Transverse colon (tissue), 4 donors: ENCODE measurements around the gene JSRP1. TPM values are rescaled to one million over a fixed set of nuclear protein-coding genes. Genes with fewer than 3 reads are reported as not detected.

Source experiments
- DNase-seq: peaks from one replicate; pipeline ENCODE4 v3.0.0-alpha.2; 2019
- H3K27ac ChIP-seq, 4 donors: fragments of 200-600 bp; sonication (generic); 2 replicates each; pipeline ENCODE4 v1.5.1; 2016 to 2018; ENCODE audit warnings: inconsistent platforms in 4 of 4
- H3K27me3 ChIP-seq: fragments of 200-600 bp; sonication (generic); 2 replicates; pipeline ENCODE4 v1.5.1; 2017; ENCODE audit warnings: inconsistent platforms
- H3K36me3 ChIP-seq, 4 donors: fragments of 200-600 bp; sonication (generic); 2 replicates each; pipeline ENCODE4 v1.5.1; 2017 to 2019; ENCODE audit warnings: inconsistent platforms in 4 of 4
- H3K4me1 ChIP-seq, 4 donors: fragments of 200-600 bp; sonication (generic); 2 replicates each; pipeline ENCODE4 v1.5.1; 2017 to 2020; ENCODE audit warnings: inconsistent platforms in 4 of 4
- H3K4me3 ChIP-seq, 4 donors: fragments of 200-600 bp; sonication (generic); 1 replicate in 1 of 4; 2 replicates in 3 of 4; pipeline versions ENCODE4 v1.5.1 to v1.6.1; 2017 to 2019; ENCODE audit warnings: inconsistent platforms in 4 of 4
- H3K9me3 ChIP-seq, 2 donors: fragments of 200-600 bp; sonication (generic); 2 replicates each; pipeline ENCODE4 v1.5.1; 2017 to 2019; ENCODE audit warnings: inconsistent platforms in 2 of 2
- EP300 ChIP-seq: sonication (generic); formaldehyde crosslinking; IDR thresholded peaks from one replicate; pipeline ENCODE4 v1.6.1; 2017; ENCODE audit warnings: antibody characterized with exemption, low read depth
- POLR2A ChIP-seq: fragments of 450-650 bp; IDR thresholded peaks from one replicate; pipeline ENCODE4 v1.6.1; 2016; ENCODE audit warnings: antibody characterized with exemption, mild to moderate bottlenecking, moderate library complexity
- POLR2AphosphoS5 ChIP-seq, 3 donors: sonication (generic); formaldehyde crosslinking; IDR thresholded peaks; one replicate each; pipeline ENCODE4 v1.6.1; 2016; ENCODE audit warnings: antibody characterized with exemption in 3 of 3
- WGBS, 2 donors: methylation state at CpG; one replicate each; pipeline ENCODE4 v1.1.5; 2018; ENCODE audit warnings: low coverage in 1 of 2; 5-methylcytosine and 5-hydroxymethylcytosine counted together
- in situ Hi-C, 4 donors: fragments of 200-750 bp; cut with MboI; loops; one replicate each; pipeline versions ENCODE4 v1.15.0 to v1.15.1; 2017; ENCODE audit warnings: low sequenced_read_pairs in 3 of 4, low pct_ligation_motif_present in 1 of 4, low pct_unique_long_range_greater_than_20kb in 1 of 4
- intact Hi-C: fragments of 100-400 bp; cut with DNase I; formaldehyde crosslinking; loops from one replicate; pipeline ENCODE4 v1.15.1; 2023; ENCODE audit warnings: low total_unique reads
- total RNA-seq, 4 donors: library from RNA; depleted of rRNA; stranded (reverse); fragments of >200 nt; gene quantifications; one replicate each; pipeline ENCODE4 v1.1.0, GENCODE V29; 2016
- TF ChIP-seq, protein P1 (sequence below), 5 experiments: fragments of 200-600 bp in 3 of 5; fragments of 450-650 bp in 2 of 5; sonication (generic) in 3 of 5; IDR thresholded peaks; 1 replicate in 2 of 5; 2 replicates in 3 of 5; pipeline ENCODE4 v1.5.1; 2016 to 2017; ENCODE audit warnings: antibody characterized with exemption in 5 of 5, inconsistent platforms in 3 of 5, mild to moderate bottlenecking in 2 of 5, moderate library complexity in 1 of 5

The JSRP1 gene
- total RNA-seq, 4 donors from 2014 or later = 5.6 TPM; not detected in 3

GRCh38 chr19:2261438-2262172 lies 5.4 kb upstream of the JSRP1 start:
- no peak overlapping the region for H3K4me3 ChIP-seq
- intact Hi-C loops = no loop called here
- H3K4me1 ChIP-seq = peaks cover 2 to 22% (median 14%) of the 10 kb centered on the region in 4 donors
- 72% methylated on average over 7 of the region's 7 CpGs; no CpG with 5 or more reads in 1 of the 2 donors for WGBS, 2 donors
- H3K9me3 ChIP-seq = no peaks in the 10 kb centered on the region
- H3K36me3 ChIP-seq = no peaks in the 10 kb centered on the region
- DNase-seq = peak; percentile 66
- no peaks in the 10 kb centered on the region for H3K27me3 ChIP-seq
- in situ Hi-C loops = loop anchor here in 1 of 4 donors (25.0 kb wide), 1 partner anchor 99 kb away; the partner anchor contains the start of genes AP3D1 and DOT1L
- TF ChIP-seq EP300 = no peak
- no peak for TF ChIP-seq POLR2AphosphoS5 (IDR thresholded peaks at IDR 0.05)
- TF ChIP-seq, protein P1, sequence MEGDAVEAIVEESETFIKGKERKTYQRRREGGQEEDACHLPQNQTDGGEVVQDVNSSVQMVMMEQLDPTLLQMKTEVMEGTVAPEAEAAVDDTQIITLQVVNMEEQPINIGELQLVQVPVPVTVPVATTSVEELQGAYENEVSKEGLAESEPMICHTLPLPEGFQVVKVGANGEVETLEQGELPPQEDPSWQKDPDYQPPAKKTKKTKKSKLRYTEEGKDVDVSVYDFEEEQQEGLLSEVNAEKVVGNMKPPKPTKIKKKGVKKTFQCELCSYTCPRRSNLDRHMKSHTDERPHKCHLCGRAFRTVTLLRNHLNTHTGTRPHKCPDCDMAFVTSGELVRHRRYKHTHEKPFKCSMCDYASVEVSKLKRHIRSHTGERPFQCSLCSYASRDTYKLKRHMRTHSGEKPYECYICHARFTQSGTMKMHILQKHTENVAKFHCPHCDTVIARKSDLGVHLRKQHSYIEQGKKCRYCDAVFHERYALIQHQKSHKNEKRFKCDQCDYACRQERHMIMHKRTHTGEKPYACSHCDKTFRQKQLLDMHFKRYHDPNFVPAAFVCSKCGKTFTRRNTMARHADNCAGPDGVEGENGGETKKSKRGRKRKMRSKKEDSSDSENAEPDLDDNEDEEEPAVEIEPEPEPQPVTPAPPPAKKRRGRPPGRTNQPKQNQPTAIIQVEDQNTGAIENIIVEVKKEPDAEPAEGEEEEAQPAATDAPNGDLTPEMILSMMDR (IDR thresholded peaks at IDR 0.05) = peak; percentile 47 to 61 (median 56)
- TF ChIP-seq POLR2A = no peak
- peak overlapping the region in 3 of 4 donors; percentile 49 to 74 (median 69) for H3K27ac ChIP-seq

DNA sequence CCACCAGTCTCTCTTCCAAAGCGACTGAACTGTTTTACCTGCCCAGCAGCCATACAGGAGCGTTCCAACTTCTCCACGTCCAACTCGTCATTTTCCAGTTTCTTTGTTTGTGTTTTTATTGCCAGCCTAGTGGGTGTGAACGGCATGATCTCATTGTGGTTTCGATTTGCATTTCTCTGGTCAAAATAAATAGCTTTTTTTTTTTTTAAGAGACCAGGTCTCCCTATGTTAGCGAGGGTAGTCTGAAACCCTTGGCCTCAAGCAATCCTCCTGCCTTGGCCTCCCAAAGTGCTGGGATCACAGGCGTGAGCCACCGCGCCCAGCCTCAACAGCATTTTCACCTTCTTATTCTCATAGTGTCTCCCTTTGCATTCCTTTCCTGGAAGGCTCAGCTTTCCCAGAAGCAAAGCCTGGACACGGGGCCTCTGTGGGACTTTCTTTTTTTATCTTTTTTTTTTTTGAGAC lies 4.2 kb upstream of the JSRP1 start:
- TF ChIP-seq POLR2AphosphoS5 (IDR thresholded peaks at IDR 0.05) (peak in 1 of 3 donors; percentile 38), POLR2A (no peak)
- Histone ChIP-seq H3K27me3 (no peaks in the 10 kb centered on the region), H3K4me1 (peaks cover 0 to 18% (median 9%) of the 10 kb centered on the region in 4 donors), H3K4me3 (peak overlapping the region in 1 of 4 donors; percentile 12), H3K36me3 (no peaks in the 10 kb centered on the region), H3K9me3 (no peaks in the 10 kb centered on the region), H3K27ac (peak overlapping the region; percentile 43 to 79 (median 72))
- in situ Hi-C loops = loop anchor here in 1 of 4 donors (25.0 kb wide), 1 partner anchor 98 kb away; the partner anchor contains the start of genes AP3D1 and DOT1L
- peak; percentile 46 for DNase-seq
- intact Hi-C loops = no loop called here
- 37 to 50% methylated on average over 7 to 11 of the region's 11 CpGs for WGBS, 2 donors

GRCh38 chr19:2259336-2259735 lies 3.1 kb upstream of the JSRP1 start:
- DNase-seq = no peak
- in situ Hi-C loops (loop anchor here in 1 of 4 donors (25.0 kb wide), 1 partner anchor 97 kb away; the partner anchor contains the start of genes AP3D1 and DOT1L), intact Hi-C loops (no loop called here)
- Histone ChIP-seq H3K4me1 (peaks cover 0 to 18% (median 9%) of the 10 kb centered on the region in 4 donors), H3K27me3 (peaks cover 2% of the 10 kb centered on the region), H3K27ac (peak overlapping the region in 1 of 4 donors; percentile 79), H3K36me3 (no peaks in the 10 kb centered on the region), H3K9me3 (no peaks in the 10 kb centered on the region), H3K4me3 (no peak overlapping the region)
- WGBS, 2 donors = 80 to 86% methylated on average over 5 of the region's 5 CpGs
- TF ChIP-seq, protein P1 (IDR thresholded peaks at IDR 0.05) = no peak
- TF ChIP-seq POLR2AphosphoS5 (IDR thresholded peaks at IDR 0.05) = no peak
- TF ChIP-seq POLR2A = no peak

- Histone ChIP-seq H3K27me3 (peaks cover 42% of the 10 kb centered on the region), H3K36me3 (no peaks in the 10 kb centered on the region), H3K9me3 (no peaks in the 10 kb centered on the region), H3K4me1 (peaks cover 9 to 40% (median 38%) of the 10 kb centered on the region in 4 donors), H3K27ac (no peak overlapping the region), H3K4me3 (no peak overlapping the region)
- in situ Hi-C loops = loop anchor here in 1 of 4 donors (25.0 kb wide), 1 partner anchor 93 kb away; the partner anchor contains the start of genes AP3D1 and DOT1L
- no peak for DNase-seq
- intact Hi-C loops = no loop called here
- no peak for TF ChIP-seq POLR2AphosphoS5 (IDR thresholded peaks at IDR 0.05)
- TF ChIP-seq, protein P1 (IDR thresholded peaks at IDR 0.05) = no peak
- TF ChIP-seq POLR2A = no peak
- TF ChIP-seq EP300 = no peak
- 83 to 84% methylated on average over 2 to 7 of the region's 16 CpGs for WGBS, 2 donors
Measured at GRCh38 chr19:2255112-2255845, 938 bp downstream of the JSRP1 start.
